GM21786 (cell line): ENCODE results near the gene PLEKHG2.
A peak's percentile ranks its signal among the peaks of the same experiment; 100 is the strongest.

Source experiments
- ATAC-seq: cut with Tn5 transposase; IDR thresholded peaks from one replicate; pipeline ENCODE4 v1.9.1; 2021; ENCODE audit not compliant: unreplicated experiment

PLEKHG2 gene

DNA sequence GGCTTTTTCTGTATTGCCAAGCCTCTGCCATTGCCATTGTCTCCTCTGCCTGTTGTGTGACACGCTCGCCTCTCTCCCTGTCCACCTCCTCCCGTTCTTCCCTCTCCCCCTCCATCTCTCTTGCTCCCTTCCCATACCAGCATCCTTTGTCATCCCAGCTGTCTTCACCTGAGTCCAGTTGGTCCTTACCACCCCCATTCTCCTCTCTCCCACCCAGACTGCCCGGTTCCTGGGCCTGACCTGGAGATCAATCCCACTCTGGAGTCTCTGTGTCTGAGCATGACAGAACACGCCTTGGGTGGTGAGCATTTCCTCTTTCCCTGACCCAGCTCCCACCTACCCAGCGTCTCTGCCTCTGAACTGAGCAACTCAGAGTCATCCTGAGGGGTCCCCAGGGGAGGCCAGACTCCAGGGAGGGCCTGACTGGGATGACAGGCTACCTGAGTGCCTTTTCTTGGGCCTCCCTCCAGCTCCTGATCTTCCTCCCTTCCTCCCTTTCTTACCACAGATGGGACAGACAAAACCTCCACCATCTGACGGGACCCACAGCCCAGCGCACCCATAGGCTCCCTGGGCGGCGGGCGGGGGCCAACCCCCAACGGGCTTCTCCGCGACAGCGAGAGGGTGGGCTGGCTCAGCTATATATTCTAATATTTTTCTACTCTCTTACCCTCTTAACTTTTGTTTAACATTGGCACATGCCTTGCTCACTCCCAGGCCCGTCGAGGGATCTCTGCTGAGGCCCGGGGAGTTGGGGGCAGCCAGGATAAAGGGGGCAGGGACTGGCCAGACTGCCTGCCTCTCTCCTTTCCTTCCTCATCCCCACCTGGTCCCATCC lies 29.3 kb upstream of the PLEKHG2 start:
- ATAC-seq = no peak

DNA sequence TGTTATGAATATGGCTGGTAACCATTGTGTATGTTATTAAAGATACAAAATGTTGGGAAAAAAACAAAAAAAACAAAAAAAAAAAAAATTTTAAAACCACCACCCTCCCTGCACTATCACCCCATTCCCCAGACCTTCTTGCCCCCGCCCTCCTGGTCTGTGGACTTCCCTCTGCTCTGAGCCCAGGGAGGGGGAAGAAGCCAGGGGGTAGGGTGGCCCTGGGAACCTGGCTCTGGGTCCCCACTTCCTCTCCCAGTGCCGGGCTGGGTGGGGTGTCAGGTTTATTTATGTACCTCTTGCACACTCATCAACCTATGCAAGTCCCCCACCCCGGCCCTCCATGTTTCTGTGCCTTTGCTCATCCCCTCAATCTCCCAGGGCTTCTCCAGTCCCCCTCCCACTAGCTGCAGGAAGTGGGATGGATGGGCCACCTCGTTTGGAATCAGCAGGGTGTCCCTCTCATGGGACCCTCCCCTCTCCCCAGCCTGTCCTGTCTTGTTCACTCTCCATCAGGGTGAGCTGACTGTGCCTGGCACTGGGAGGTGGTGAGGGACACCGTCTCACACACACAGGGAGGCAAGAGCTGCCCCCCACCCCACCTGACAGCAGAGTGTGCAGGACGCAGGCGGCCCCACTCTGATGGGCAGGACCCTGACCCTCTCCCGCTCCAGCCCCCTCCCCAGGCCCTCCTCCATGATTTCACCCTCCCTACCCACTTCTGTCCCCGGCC lies 27.5 kb upstream of the PLEKHG2 start:
- no peak for ATAC-seq

DNA sequence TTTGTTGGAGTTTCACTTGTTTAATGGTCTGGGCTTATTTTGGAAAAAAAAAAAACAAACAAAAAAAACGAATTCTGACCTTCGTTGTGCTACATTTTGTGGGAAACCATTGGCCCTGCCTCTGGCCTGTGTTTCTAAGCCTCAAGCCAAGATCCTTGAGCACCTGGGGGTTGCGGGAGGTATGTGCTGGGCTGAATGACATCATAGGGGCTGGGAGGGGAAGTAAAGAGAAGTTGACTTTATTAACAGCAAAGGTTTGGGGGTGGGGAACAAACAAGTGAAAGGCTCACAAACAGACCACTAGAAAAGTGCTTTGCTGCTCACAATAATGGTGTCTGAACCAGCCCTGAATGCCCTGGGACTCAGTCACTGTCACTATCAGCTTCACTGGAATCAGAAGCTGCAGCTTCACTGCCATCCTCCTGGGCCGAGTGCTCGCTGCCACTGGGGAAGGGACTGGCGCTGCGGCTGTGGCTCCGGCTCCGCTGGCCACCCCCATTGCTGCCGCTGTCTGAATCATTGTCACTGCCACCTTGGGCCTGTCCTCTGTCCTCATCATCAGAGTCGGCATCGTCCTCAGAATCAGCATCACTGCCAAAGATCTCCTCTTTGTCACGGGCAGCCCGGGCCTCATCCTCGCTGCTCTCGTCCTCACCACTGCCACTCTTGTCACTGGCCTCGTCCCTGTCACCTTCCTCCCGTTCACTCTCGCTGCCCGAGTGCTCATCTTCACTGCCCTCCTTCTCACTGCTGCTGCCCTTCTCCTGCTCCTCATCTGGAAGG lies 26.6 kb upstream of the PLEKHG2 start:
- ATAC-seq = no peak

DNA sequence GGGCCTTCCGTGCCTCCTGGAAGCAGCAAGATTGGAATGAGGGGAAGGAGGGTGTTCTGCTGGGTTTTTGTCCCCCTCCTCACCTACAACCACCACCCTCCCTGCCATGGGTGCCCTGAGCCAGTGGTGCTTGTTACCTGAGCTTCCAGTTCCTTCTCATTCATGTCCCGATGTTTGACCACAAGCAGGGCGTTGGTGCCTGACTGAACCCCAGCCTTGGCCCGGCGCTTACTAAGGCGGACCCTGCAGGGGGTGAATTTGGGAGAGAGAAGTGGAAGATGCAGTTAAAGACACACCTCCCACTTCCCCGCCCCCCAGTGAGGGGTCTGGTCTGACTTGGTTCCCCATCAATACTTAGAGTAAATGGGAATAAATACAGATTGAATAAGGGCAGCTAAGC lies 25.9 kb upstream of the PLEKHG2 start:
- ATAC-seq = no peak

DNA sequence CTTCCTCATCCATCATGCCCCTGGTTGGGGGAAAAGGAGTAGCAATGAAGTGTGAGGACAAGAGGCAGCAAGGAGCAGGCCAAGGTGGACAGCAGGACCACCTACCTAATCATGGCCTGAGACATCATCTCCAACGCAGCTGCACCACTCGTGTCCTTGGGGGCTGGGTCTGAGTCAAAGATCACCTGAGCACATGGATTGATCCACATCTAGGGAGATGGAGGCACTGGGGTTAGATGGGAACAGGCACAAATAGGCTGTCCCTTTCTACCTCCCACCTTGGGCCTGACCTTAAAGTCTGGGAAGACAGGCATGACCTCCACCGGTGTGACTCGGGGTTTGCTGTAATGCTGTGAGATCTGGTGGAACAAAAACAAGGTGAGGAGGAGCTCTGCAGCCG lies 23.8 kb upstream of the PLEKHG2 start:
- no peak for ATAC-seq

DNA sequence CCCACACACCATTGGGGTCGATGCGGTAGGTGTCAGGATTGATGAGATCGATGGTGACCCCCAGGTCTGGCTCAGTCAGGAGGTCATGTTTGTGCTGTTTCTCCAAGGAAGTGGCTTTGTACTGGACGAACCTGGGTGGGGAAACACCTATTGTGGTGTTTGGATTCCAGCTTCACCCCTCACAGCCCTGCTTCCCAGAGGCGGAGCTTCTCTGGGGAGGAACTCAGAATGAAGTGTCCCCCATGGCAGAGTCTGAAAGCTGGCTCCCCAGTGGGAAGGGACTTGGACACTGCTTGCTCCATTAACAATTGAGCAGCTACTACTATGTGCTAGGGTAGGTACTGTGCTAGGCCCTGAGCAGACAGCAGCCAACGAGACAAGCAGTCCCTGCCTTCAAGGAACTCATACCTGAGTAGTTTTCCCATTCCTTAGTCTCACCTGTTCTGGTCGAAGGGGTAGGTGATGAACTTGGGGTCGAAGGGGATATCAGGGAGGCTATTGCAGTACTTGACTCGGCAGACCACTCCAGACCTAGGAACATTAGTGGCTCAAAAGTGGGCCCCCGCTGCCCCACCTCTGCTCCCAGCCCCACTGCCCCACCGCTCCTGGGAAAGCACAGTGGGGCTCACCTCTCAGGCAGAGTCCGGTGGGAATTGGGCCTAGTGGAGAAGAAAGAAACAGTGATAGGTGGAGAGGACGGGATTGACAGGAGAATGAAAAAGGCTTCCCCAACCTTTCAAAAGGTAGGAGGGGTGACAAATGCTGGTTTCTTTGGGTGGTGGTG lies 22.6 kb upstream of the PLEKHG2 start:
- ATAC-seq = no peak

DNA sequence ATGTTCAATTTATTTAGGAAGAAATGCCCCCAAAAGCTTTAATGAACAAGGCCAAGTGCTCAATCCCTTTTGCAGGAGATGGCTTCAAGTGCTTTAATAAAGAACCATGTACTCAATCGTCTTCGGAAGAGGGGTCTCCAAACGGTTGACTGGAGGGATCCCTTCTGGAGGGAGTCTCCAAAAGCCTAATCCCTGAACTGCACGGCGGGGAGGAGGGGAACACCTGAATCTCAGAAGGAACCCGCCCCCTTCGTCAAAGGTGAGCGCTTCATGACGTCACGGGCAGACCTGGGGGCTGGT lies 22.1 kb upstream of the PLEKHG2 start:
- ATAC-seq = no peak

DNA sequence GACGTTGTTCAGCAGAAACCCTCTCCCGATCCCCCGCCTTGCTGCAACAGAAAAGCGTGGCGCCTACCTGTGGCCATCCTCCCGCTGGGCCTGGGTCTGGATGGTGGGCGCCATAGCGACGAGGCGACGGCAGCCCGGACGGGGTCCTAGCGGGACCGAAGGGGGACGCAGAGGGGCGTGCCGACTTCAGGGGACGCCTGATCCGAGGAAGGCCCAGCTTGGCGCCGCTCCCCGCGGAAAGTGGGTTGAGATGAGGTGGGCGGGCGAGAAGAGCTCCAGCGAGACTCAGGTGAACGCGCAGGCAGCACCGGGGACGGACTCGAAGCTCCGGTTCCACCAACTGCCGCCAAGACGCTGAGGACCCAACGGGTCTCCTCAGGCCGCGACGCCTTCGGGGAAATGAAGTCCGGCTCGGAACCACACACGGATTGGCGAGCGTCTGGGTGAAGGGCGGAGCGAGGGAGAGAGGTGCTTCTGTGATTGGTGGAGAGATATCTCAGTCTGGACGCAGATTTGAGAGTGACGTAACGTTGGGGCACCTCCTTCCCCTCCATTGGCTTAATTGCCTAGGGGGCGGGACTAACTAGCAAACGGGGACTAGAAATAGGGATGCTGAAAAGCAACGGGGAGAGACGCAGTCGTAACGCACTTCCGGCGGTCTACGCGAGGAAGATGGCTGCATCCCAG lies 21.6 kb upstream of the PLEKHG2 start, which contains the start of the genes MED29 and PAF1:
Gene MED29 (plus strand): TSS at position 628 of the 687 bp plus-strand sequence. CDS start 45 bp downstream, at position 673.
Gene PAF1 (minus strand): TSS at position 356 of the 687 bp plus-strand sequence. CDS start 242 bp downstream, at position 114.
- ATAC-seq = peak; percentile 93

DNA sequence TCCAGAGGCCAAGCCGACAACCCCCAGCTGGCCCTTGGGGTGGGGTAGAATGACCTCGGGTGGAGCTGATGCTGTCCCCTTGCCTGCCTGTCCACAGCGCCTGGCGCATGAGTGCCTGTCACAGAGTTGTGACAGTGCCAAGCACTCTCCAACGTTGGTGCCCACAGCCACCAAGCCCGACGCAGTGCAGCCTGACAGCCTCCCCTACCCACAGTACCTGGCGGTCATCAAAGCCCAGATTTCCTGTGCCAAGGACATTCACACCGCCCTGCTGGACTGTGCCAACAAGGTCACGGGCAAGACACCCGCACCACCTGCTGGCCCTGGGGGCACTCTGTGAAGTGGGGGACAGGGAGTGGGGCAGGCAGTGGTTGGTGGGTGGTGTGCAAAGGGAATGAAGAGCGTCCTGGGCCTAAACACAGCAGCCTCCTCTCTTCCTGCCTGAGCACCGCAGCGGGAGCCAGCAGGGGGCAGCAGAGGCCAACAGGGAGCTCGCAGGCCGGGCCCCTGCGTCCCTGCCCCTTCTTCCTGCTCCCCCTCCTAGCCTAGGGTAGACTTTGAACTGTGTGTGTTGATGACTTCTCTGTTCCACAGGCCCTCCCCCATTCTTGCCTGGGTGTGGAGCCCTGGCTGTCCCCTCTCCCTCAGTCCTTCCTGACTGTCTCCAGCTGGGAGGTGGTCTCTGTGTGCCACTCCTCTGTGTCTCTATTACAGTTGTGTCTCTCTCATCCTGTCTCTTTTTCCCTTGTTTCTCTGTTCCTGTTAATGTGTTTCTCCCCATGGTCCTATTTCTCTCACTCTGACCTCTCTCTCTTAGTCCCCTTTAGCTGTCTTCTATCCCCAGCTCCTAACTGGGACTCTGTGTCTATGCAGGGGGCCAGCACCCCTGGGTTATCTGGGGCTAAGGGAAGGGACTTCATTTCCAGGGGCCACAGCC lies 14.8 kb upstream of the PLEKHG2 start:
- peak; percentile 29 for ATAC-seq

DNA sequence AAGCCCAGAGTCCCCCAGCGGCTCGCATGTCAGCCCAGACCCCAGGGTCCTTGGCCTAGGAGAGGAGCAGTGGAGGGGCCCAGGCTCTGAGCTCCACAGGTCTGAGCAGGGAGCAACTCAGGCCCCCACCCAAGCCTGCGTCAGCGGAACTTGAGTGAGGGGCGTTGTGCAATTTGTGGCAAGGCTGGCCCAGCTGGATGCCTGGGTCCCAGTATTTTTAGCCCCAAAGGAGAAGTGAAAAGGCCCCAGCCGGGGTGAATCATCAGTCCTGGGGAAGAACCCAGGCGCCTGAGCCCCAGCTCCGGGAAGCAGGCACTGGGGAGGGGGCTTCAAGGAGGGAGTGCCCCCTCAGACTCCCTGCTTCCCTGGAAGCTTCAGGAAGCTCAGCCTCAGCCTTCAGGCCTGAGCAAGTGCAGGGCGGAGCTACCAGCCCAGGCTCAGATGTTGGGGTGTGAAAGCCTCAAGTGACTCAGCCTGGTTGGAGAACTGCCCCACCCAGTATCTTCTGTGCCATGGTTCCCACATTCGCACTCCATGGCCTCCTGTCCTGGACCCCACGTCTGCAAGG lies 14.1 kb upstream of the PLEKHG2 start:
- ATAC-seq = no peak

DNA sequence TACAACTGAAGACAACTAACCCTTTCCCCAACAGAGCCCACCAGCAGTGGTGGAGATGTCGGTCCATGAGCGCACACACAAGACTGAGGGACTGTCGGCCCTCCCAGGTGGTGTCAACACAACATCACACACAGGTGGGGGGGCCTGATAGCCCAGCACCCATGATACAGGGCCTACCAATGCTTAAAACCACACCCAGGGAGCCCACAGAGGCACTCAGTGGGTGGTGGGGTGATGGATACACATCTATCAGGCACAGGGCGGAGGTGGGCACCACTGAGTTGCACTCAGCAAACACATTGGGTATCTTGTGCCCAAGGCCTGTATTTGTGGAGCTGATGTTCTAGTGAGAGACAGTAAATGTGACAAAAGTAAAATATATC lies 12.8 kb upstream of the PLEKHG2 start:
- no peak for ATAC-seq

DNA sequence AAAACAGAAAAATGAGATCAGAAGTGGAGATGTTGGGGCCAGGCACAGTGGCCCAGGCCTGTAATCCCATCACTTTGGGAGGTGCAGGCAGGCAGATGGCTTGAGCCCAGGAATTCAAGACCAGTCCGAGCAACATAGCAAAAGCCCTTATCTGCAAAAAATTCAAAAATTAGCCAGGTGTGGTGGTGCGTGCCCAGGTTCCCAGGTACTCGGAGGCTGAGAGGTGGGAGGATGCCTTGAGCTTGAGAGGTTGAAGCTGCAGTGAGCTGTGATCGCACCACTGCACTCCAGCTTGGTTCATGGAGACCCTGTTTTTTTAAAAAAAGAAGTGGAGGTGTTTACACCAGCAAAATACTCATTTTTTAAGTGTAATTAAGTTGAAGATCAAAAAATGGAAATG lies 12.4 kb upstream of the PLEKHG2 start:
- no peak for ATAC-seq

DNA sequence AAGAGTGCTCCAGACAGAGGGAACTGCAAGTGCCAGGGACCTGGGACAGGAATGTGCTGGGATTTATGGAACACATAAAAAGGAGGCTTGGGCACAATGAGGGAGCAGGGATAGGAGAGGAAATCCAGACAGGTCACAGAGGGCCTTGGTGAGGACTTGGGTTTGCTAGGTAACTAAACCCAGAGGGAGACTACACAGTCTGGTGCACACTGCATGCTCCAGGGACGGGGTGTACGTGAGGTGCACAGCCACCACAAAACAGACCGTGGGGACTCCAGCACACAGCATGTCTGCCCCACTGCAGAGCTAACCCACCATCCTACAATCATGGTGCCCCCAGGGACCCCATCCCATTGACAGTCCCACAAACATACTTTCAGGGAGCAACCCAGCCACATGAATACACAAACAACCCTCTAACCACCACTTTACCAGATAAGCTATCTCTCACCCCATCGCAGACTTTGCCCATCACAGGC lies 11.4 kb upstream of the PLEKHG2 start:
- ATAC-seq = no peak

DNA sequence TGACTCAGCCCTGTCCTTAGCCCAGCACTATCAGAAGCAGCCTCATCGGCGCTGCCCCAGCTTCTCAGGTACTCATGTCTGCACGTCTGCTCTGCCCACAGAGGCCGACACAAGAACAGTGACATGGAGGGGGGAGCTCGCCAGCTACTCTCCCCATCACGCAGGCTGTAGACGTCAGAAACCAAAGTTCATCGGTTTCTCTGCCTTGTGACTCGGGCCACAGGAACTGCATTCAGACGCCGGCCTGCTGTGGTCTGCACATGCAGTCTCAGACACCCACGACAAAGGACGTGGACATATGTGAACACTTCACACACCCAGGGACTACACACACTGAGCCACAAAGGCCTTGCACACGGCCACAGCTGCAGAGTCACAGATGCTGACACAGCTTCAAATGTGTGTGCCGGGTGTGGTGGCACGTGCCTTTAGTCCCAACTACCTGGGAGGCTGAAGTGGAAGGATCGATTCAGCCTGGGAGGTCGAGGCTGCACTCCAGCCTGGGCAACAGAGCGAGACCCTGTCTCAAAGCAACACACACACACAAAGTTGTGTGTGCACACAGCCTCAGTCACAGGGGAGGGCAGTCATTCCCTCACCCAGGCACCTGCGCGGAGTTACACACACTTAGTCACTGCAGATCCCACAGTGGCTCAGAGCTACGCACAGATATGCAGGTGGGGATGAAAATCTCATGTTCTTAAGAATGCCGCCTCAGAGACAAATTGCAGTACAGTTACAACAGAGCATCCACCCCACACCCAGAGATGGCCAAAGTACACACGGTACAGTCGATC lies 10.7 kb upstream of the PLEKHG2 start:
- ATAC-seq = no peak

DNA sequence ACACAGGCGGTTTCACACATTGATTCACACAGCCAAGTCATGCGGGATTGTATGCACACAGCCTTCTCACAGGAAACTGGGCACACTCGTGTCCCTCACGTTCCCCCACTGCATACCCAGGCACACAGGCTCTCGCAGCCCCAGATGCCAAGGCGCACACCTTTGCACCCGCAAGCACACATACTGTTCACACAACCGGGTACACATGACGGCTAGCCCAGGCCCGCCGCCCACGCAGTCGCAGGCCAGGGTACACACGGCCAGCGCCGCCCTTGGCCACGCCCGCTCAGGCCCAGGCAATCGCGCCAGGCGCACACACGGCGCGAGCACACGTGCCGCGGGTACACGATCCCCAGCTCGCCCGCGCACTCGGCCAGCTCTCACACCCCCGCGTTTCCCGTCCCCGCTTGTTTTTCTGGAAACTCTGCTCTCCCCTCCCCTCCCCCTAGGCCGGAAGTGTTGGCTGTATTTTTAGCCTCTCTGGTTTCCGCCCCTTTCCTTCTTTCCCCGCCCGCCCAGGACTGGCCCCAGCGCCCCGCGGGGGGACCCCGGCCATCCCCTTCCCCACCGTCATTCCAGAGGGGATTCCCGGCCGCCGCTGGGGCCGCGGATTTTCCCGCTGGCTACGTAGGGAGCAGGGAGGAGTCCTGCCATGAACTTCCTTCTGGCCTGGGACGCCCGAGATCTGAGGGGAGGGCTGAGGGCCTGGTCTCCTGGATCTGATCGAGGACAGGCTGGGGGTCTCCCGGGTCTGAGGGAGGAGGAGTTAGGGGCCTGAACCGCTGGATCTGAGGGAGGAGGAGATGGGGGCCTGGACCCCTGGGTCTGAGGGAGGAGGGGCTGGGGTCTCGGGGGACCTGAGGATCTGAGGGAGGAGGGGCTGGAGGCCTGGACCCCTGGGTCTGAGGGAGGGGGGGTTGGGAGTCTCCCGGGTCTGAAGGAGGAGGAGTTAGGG lies 9.8 kb upstream of the PLEKHG2 start:
- ATAC-seq = no peak
